Hepatocyte (in vitro differentiated cells): ENCODE data around the gene CARD10. TPM values are rescaled to one million over a fixed set of nuclear protein-coding genes. Genes with fewer than 3 reads are reported as not detected.

Experiments
- DNase-seq: peaks from one replicate; pipeline ENCODE4 v3.0.0-alpha.2; 2016; ENCODE audit warnings: low spot score
- H2AFZ ChIP-seq: fragments of 200-600 bp; sonication (generic); 2 replicates; pipeline ENCODE4 v1.6.0; 2016; ENCODE audit warnings: antibody characterized with exemption, mild to moderate bottlenecking
- H3K27ac ChIP-seq: fragments of 200-600 bp; sonication (generic); 2 replicates; pipeline ENCODE4 v1.5.1; 2016; ENCODE audit warnings: mild to moderate bottlenecking
- H3K27me3 ChIP-seq: fragments of 200-600 bp; sonication (generic); 2 replicates; pipeline ENCODE4 v1.6.1; 2016
- H3K36me3 ChIP-seq: fragments of 200-600 bp; sonication (generic); replicated peaks from 2 replicates; pipeline ENCODE4 v1.5.1; 2016; ENCODE audit warnings: low read depth; ENCODE audit not compliant: insufficient read depth
- H3K4me1 ChIP-seq: fragments of 200-600 bp; sonication (generic); 2 replicates; pipeline ENCODE4 v1.5.1; 2016; ENCODE audit warnings: mild to moderate bottlenecking, moderate library complexity; ENCODE audit not compliant: insufficient read depth
- H3K4me2 ChIP-seq: fragments of 200-600 bp; sonication (generic); 2 replicates; pipeline ENCODE4 v1.6.0; 2016
- H3K4me3 ChIP-seq: fragments of 200-600 bp; sonication (generic); 2 replicates; pipeline ENCODE4 v1.5.1; 2016; ENCODE audit warnings: mild to moderate bottlenecking
- H3K79me2 ChIP-seq: fragments of 200-600 bp; sonication (generic); 2 replicates; pipeline ENCODE4 v1.6.0; 2017; ENCODE audit warnings: mild to moderate bottlenecking
- H3K9me2 ChIP-seq: fragments of 200-600 bp; sonication (generic); replicated peaks from 2 replicates; pipeline ENCODE4 v1.6.0; 2017; ENCODE audit warnings: mild to moderate bottlenecking; ENCODE audit not compliant: insufficient read depth
- H3K9me3 ChIP-seq: fragments of 200-600 bp; sonication (generic); 2 replicates; pipeline ENCODE4 v1.5.1; 2016; ENCODE audit warnings: low read depth, mild to moderate bottlenecking
- H4K20me1 ChIP-seq: fragments of 200-600 bp; sonication (generic); 2 replicates; pipeline ENCODE4 v1.6.0; 2016; ENCODE audit warnings: mild to moderate bottlenecking; ENCODE audit not compliant: insufficient read depth, poor library complexity, severe bottlenecking
- EZH2 ChIP-seq: fragments of 200-600 bp; sonication (generic); IDR thresholded peaks from 2 replicates; pipeline ENCODE4 v1.6.1; 2016; ENCODE audit warnings: antibody characterized with exemption, mild to moderate bottlenecking, borderline replicate concordance
- EZH2phosphoT487 ChIP-seq: fragments of 200-600 bp; sonication (generic); IDR thresholded peaks from one replicate; pipeline ENCODE4 v1.6.1; 2018; ENCODE audit warnings: antibody characterized with exemption, mild to moderate bottlenecking, low read depth, moderate library complexity; ENCODE audit not compliant: unreplicated experiment, severe bottlenecking
- WGBS: methylation state at CpG from one replicate; pipeline ENCODE4 v1.1.6; 2016; ENCODE audit warnings: low lambda C conversion rate; ENCODE audit errors: missing lambda C conversion rate; 5-methylcytosine and 5-hydroxymethylcytosine counted together
- polyA plus RNA-seq: library from polyadenylated mRNA; unstranded; fragments of >200 nt; fragmentation: Nextera tagmentation; extraction: Ambion mirVana; gene quantifications from 2 replicates; pipeline ENCODE4 v1.2.1, GENCODE V29; 2016
- total RNA-seq: library from RNA; depleted of rRNA; stranded (reverse); fragments of >200 nt; gene quantifications from 2 replicates; pipeline ENCODE4 v1.2.3, GENCODE V29; 2014
- TF ChIP-seq, protein P1 (sequence below): fragments of 200-600 bp; sonication (generic); IDR thresholded peaks from 2 replicates; pipeline ENCODE4 v1.5.1; 2016; ENCODE audit warnings: antibody characterized with exemption, mild to moderate bottlenecking; ENCODE audit not compliant: poor library complexity

CARD10 gene
- total and polyA plus RNA-seq, 2 experiments from 2014 or later = 23.4 to 28.7 TPM

DNA sequence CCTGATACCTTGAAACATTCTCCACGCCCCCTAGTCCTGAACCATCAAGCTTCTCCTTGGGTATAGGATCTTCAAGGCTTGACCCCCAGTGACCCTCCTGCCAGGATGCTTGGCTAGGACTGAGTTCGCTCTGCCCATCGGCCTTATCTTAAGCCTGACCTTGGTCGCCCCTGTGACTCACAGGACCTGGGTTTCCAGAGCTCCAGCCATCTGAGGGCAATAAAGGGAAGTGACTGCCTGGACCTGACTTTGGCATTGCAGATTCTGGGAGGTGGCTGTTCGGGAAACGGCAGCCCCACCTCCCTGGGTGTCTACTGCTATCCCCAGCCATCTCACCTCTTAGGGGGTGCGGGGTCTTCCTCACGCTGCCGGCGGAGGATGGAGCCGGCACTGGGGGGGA, 15.4 kb downstream of the CARD10 start:
- no peak overlapping the region for H3K4me3 ChIP-seq
- 80% methylated on average over 11 of the region's 11 CpGs for WGBS
- TF ChIP-seq EZH2 (no peak), EZH2phosphoT487 (no peak)
- TF ChIP-seq, protein P1, sequence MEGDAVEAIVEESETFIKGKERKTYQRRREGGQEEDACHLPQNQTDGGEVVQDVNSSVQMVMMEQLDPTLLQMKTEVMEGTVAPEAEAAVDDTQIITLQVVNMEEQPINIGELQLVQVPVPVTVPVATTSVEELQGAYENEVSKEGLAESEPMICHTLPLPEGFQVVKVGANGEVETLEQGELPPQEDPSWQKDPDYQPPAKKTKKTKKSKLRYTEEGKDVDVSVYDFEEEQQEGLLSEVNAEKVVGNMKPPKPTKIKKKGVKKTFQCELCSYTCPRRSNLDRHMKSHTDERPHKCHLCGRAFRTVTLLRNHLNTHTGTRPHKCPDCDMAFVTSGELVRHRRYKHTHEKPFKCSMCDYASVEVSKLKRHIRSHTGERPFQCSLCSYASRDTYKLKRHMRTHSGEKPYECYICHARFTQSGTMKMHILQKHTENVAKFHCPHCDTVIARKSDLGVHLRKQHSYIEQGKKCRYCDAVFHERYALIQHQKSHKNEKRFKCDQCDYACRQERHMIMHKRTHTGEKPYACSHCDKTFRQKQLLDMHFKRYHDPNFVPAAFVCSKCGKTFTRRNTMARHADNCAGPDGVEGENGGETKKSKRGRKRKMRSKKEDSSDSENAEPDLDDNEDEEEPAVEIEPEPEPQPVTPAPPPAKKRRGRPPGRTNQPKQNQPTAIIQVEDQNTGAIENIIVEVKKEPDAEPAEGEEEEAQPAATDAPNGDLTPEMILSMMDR = no peak
- H3K36me3 ChIP-seq = no peaks in the 10 kb centered on the region
- H3K79me2 ChIP-seq = no peaks in the 10 kb centered on the region
- H3K4me1 ChIP-seq = peaks cover 58% of the 10 kb centered on the region
- H3K27me3 ChIP-seq = no peaks in the 10 kb centered on the region
- H3K9me2 ChIP-seq = no peaks in the 10 kb centered on the region
- no peak overlapping the region for H2AFZ ChIP-seq
- DNase-seq = peak; percentile 66
- no peaks in the 10 kb centered on the region for H3K9me3 ChIP-seq
- no peak overlapping the region for H3K4me2 ChIP-seq
- no peaks in the 10 kb centered on the region for H4K20me1 ChIP-seq
- H3K27ac ChIP-seq = peak overlapping the region; percentile 97

DNA sequence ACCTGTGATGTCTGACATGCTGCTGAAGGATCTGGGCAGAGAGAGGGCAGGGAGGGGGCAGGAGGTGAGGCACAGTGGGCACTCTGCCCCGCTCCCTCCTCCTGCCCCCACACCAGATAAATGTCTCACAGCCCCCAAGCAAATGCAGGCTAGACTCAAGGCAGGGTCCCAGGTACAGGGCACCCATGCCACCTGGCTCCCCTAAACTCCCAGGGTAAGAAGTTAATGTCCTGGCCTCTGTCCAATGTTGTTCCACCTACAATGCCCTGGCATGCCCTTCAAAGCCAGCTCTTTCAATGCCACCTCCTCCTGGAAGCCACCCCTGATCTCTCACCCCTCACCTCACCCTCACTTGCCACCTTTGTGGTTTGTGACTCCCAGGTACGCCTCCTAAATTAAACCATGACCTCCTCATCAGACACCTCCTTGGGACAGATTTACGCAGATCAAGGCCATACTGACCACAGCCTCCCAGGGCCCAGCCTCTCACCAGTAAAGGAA, 16.0 kb downstream of the CARD10 start:
- 97% methylated on average over 2 of the region's 3 CpGs for WGBS
- peaks cover 52% of the 10 kb centered on the region for H3K4me1 ChIP-seq
- no peaks in the 10 kb centered on the region for H3K36me3 ChIP-seq

DNA sequence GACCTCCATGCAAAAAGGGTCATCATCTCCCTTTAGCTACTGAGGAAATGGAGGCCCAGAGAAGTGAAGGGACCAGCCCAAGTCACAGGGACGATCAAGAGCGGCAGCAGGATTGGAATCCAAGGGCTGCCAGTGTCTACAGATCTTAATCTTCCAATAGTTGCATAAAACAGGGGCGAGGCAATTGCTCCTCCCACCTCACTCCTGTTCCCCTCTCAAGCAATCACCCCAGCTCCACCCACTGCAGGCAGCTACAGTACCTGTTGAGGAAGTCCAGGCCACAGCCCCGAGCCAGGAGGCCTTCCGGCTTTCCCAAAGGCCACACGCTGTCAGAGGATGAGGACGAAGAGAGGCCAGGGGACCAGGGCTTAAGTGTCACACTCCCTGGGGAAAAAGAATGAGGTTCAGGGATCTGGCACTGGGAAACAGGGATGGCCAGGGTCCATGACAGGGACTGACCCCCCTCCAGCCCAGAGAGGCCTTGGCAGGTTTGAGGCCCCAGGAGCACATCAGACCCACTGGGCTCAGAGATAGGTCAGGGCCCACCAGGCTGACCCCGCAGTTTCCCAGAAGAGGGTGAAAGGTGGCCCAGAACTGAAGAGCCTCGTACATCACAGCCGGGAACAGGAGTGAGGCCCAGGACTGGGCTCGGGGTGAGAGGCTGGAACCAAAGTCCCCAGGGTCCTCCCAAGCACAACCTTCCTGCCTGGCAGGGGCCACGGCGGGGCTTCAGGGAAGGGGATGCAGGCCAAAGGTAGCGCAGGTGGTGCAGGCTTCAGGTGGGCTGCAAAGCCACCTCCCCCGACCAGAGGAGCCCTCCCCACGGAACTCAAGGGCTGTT, 16.7 kb downstream of the CARD10 start:
- Histone ChIP-seq H3K79me2 (no peaks in the 10 kb centered on the region), H3K9me2 (no peaks in the 10 kb centered on the region), H3K27ac (peak overlapping the region; percentile 97), H3K9me3 (no peaks in the 10 kb centered on the region), H4K20me1 (no peaks in the 10 kb centered on the region), H3K27me3 (no peaks in the 10 kb centered on the region), H3K4me2 (peak overlapping the region; percentile 59), H3K4me1 (peaks cover 51% of the 10 kb centered on the region), H3K36me3 (no peaks in the 10 kb centered on the region), H3K4me3 (no peak overlapping the region), H2AFZ (no peak overlapping the region)
- peak; percentile 91 for DNase-seq
- TF ChIP-seq EZH2phosphoT487 (no peak), EZH2 (no peak)
- TF ChIP-seq, protein P1 = no peak
- 62% methylated on average over 16 of the region's 16 CpGs for WGBS

More for the DNA sequence above, 16.0 kb downstream of the CARD10 start:
- DNase-seq = no peak
- no peaks in the 10 kb centered on the region for H4K20me1 ChIP-seq
- H2AFZ ChIP-seq = no peak overlapping the region
- TF ChIP-seq EZH2 (no peak), EZH2phosphoT487 (no peak)
- TF ChIP-seq, protein P1 = no peak
- H3K27ac ChIP-seq = peak overlapping the region; percentile 97
- H3K27me3 ChIP-seq = no peaks in the 10 kb centered on the region
- H3K79me2 ChIP-seq = no peaks in the 10 kb centered on the region
- H3K4me3 ChIP-seq = no peak overlapping the region
- no peaks in the 10 kb centered on the region for H3K9me3 ChIP-seq
- no peak overlapping the region for H3K4me2 ChIP-seq
- no peaks in the 10 kb centered on the region for H3K9me2 ChIP-seq
